ENCODE results near the gene NEK5.
"Not testable (repeated sequence)": the region's sequence is repeated elsewhere in the genome, so short reads cannot be mapped to it uniquely, and the experiment has no call there.

The NEK5 gene

GRCh38 chr13:52128714-52129700 is at the start of gene NEK5:
TSS of gene NEK5 (minus strand) at chr13:52129073. CDS start at chr13:52127482, 1,591 bp downstream.
- TF ChIP-seq, protein P1, sequence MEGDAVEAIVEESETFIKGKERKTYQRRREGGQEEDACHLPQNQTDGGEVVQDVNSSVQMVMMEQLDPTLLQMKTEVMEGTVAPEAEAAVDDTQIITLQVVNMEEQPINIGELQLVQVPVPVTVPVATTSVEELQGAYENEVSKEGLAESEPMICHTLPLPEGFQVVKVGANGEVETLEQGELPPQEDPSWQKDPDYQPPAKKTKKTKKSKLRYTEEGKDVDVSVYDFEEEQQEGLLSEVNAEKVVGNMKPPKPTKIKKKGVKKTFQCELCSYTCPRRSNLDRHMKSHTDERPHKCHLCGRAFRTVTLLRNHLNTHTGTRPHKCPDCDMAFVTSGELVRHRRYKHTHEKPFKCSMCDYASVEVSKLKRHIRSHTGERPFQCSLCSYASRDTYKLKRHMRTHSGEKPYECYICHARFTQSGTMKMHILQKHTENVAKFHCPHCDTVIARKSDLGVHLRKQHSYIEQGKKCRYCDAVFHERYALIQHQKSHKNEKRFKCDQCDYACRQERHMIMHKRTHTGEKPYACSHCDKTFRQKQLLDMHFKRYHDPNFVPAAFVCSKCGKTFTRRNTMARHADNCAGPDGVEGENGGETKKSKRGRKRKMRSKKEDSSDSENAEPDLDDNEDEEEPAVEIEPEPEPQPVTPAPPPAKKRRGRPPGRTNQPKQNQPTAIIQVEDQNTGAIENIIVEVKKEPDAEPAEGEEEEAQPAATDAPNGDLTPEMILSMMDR (conservative IDR thresholded peaks at IDR 0.05; ENCODE audit: low read depth, low read length), result peak; percentile 57
- peak; percentile 53 for DNase-seq (ENCODE audit: low read depth)
- peak within 1 kb of the TSS; percentile 68 for H3K4me3 ChIP-seq (ENCODE audit: low read depth, low read length)

DNA sequence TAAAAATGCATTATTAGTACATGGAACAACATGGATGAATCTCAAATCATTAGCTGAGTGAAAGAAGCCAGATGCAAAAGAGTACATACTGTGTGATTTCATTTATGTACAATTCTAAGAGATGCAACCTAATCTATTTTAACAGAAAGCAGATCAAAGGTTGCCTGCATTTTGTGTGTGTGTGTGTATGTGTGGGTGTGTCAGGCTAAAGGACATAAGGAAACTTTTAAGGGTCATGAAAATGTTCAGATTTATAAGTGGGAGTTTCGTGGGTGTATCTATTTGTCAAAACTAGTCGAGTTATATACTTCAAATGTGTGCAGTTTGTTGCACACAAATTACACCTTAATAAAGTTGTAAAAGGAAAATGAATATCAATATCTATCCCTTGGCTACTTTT is 48.4 kb upstream of the NEK5 start:
- TF ChIP-seq, protein P1 (conservative IDR thresholded peaks at IDR 0.05; ENCODE audit: low read depth, low read length), result no peak
- DNase-seq (ENCODE audit: low read depth), result no peak
- no peak overlapping the region for H3K4me3 ChIP-seq (ENCODE audit: low read depth, low read length)

GRCh38 chr13:52173970-52174369 is 45.1 kb upstream of the NEK5 start:
- DNase-seq (ENCODE audit: low read depth); H3K4me3 ChIP-seq (ENCODE audit: low read depth, low read length): not testable (repeated sequence)

DNA sequence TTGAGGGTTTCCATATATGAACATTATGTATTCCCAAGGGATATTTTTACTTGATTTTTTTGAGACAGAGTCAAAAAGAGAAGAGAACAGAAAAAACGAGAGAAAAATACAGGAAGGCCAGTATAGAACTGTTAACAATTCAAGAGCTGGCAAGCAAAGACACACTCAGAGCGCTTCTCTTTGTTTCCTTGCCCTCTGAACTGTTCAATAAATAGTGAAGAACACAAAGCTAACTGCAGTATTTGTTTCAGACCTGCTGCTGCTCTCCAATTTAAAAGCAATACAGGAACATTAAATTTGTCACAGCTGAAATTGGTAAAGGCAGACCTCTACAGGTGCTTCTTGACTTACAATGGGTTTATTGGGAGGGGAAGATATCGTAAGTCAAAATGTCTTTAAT is 44.5 kb upstream of the NEK5 start:
- TF ChIP-seq, protein P1 (conservative IDR thresholded peaks at IDR 0.05; ENCODE audit: low read depth, low read length), result no peak
- DNase-seq (ENCODE audit: low read depth), result no peak

DNA sequence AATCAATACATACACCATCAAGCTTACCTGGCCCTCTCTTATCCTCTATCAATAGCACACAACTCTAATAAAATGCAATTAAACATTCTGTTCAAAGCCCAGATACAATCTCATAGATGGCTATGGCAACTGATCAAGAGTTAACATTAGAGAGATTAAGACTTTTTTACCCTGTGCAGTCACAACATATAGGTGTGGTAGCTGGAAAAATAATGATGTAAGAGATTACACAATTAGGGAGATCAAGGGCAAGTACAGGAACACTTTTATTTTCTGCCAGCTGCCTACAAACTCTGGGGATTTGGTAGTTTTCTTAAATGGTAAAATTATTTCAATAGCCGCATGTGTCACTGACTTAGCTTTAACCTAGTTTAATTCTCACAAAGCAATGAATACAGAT is 42.8 kb upstream of the NEK5 start:
- DNase-seq (ENCODE audit: low read depth); H3K4me3 ChIP-seq (ENCODE audit: low read depth, low read length): not testable (repeated sequence)

More for the DNA sequence above, 44.5 kb upstream of the NEK5 start:
- no peak overlapping the region for H3K4me3 ChIP-seq (ENCODE audit: low read depth, low read length)

- H3K4me3 ChIP-seq (ENCODE audit: low read depth, low read length); DNase-seq (ENCODE audit: low read depth): not testable (repeated sequence)
These were observed 42.0 kb upstream of the NEK5 start for GRCh38 chr13:52170828-52171391.

DNA sequence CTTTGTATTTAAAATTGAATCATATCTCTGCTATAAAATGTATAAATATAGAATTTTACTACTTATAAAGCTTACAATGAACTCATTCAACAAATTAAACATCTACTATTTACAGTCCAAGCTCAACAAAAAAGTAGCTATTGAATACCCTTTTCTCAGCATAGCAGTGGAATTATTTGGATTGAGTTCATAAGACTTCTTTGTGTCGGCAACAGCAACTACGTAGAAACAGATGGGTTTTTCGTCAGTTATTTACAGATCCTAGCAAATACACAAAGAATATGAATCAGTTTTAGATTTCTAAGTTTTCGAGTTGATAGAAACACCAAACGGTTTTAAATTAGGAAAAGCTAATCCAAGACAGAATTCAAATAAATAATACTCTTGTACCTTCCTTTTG is 41.0 kb upstream of the NEK5 start:
- no peak overlapping the region for H3K4me3 ChIP-seq (ENCODE audit: low read depth, low read length)
- TF ChIP-seq, protein P1 (conservative IDR thresholded peaks at IDR 0.05; ENCODE audit: low read depth, low read length), result no peak
- no peak for DNase-seq (ENCODE audit: low read depth)

DNA sequence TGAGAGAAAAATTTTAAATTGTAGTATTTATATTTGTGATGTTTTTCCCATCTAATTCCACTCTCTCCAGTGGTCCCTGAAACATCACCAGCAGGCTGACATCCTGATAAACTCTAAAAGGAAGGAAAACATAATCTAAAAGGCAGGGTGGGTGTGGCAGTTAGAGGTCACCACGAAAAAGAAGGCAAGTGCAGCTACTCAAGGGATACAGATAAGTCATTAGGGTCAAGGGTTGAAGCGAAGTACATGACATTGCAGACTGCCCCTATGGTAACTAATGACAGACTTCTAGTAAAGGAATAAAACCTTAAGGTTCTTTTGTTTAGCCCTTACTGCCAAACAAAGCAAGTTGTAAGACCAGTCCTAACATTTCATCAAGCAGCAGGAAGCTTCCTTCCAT is 36.5 kb upstream of the NEK5 start:
- TF ChIP-seq, protein P1 (conservative IDR thresholded peaks at IDR 0.05; ENCODE audit: low read depth, low read length), result no peak
- no peak for DNase-seq (ENCODE audit: low read depth)
- no peak overlapping the region for H3K4me3 ChIP-seq (ENCODE audit: low read depth, low read length)

All from choroid plexus epithelial cell (primary cell).